GM21515 (cell line): ENCODE measurements around the gene GLDC.
"Not testable (repeated sequence)": the region's sequence is repeated elsewhere in the genome, so short reads cannot be mapped to it uniquely, and the experiment has no call there.

ENCODE experiments used
- ATAC-seq: cut with Tn5 transposase; IDR thresholded peaks from one replicate; pipeline ENCODE4 v1.9.1; 2021; ENCODE audit not compliant: unreplicated experiment

GLDC gene

GRCh38 chr9:6645355-6646292 lies at the start of gene GLDC:
Gene GLDC (minus strand): TSS chr9:6645729. CDS start chr9:6645499, 230 bp downstream.
- ATAC-seq: peak; percentile 91

- no peak for ATAC-seq
Observed at GRCh38 chr9:6692881-6693361, 47.4 kb upstream of the GLDC start.

- ATAC-seq: no peak
Observed at GRCh38 chr9:6692433-6692832, 46.9 kb upstream of the GLDC start.

- not testable (repeated sequence) for ATAC-seq
Observed at GRCh38 chr9:6690675-6691070, 45.1 kb upstream of the GLDC start.

DNA sequence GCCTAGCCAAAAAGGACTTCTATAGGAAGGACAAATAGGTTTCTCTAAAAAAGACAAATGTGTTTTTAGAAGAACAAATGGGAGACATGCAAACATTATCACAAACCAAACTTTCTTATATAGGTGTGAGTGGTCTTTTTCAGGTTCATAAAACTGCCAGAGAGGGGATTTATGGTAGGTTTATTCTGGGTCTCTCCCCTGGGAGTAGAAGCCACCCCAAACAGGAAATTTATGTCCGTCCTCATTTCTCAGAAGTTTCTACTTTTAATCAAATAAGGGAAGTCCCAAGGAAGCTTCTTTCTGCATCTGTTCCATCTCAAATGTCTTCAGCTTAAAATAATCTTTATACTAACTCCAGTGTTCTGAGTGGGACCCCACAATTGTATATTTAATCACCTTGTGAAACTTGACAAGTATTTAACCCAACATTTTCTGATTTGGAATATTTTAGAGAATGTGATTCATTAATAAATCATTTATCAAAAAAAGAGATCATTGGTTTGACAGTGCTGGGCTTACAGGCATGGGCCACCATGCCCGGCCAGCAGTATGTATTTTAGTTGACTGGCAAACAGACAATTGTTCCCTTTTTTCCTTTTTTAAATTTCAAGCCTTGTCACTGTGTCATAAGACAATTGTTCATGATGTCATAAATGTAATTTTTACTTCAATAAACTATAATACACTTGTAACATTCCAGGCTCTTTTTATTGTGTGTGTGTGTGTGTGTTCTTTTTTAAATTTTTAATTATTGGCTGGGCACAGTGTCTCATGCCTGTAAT lies 44.6 kb upstream of the GLDC start:
- no peak for ATAC-seq

- ATAC-seq: no peak
Observed at GRCh38 chr9:6687180-6687579, 41.7 kb upstream of the GLDC start.

DNA sequence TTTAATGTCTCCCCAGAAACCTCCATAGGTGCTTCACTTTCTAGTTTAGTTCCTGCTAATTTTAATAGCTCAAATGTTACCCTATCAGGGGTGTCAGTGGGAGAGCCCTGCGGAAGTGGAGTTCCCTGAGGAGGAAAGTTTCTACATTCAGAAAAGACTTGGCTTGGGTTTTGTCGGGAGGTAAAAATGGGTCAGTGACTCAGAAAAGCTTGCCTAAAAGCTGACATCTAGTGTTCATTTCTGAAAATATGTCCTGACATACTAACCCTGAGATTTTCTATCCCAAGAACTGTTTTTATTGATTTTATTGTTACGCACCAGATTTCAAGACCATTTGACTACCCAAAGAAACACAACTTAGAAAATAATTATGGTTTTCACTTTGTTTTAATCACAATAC lies 40.9 kb upstream of the GLDC start:
- no peak for ATAC-seq

- no peak for ATAC-seq
Observed at GRCh38 chr9:6681957-6682501, 36.5 kb upstream of the GLDC start.

DNA sequence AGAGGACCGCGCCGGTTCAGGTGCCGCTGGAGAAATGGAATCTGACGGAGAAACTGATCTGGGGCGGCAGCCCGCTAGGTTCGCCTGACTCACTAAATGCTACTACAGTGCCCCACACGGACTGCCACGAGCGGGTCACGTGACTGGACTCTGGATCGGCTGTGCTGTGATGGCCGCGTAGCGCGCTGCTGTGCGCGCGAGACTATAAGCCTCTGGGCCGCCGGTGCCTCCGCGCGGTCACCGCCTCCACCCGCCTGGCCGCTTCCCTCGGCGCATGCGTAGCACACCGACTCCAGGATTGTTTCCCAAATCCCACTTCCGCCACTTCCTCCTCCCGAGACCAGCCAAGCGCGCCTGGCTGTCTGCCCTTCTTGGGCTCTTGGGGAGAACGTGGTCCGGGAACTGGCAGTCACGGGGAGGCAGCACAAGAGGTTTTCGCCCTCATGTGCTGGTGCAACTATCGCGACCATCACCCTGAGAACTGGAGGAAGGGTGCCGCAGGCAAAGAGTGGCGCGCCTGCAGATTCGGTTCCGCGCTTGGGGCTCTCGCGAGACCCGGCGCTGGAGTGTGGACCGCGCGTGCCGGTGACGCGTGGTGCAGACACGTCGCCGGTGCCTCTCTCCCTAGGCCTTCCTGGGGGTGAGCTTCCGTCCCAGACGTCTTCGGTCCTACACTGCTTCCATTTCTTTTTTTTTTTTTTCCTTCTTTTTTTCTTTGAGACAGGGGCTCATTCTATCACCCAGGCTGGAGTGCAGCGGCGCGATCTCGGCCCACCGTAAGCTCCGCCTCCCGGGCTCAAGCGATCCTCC lies 35.8 kb upstream of the GLDC start:
- ATAC-seq: peak; percentile 71

GRCh38 chr9:6680797-6681146 lies 35.2 kb upstream of the GLDC start:
- ATAC-seq: peak; percentile 29

- ATAC-seq: no peak
Observed at GRCh38 chr9:6677803-6678202, 32.3 kb upstream of the GLDC start.

DNA sequence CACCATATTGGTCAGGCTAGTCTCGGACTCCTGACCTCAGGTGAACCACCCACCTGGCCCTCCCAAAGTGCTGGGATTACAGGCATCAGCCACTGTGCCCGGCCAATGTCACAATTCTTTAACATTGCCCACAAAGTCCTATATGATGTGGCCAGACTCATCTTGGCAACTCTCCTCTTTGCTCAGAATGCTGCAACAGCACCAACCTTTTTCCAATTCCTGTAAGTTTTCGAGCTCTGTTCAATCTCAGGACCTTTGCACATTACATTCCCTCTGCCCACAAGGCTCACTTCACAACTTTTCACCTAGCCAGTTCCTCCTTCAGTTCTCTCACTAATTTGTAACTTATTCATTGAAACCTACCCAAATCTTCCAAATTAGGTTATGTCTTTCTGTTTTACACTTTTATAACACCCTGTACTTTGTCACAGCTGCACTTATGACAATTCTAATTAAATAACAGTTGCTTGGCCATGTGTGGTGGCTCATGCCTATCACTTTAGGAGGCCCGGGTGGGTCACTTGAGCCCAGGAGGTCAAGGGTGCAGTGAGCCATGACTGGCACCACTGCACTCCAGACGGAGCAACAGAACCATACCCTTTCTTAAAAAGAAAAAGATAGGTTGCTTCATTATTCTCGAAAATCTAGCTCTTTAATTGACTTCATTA lies 30.9 kb upstream of the GLDC start:
- ATAC-seq: no peak

GRCh38 chr9:6675268-6675667 lies 29.7 kb upstream of the GLDC start:
- ATAC-seq: no peak

GRCh38 chr9:6673326-6674025 lies 27.9 kb upstream of the GLDC start:
- ATAC-seq: no peak

GRCh38 chr9:6672118-6672517 lies 26.6 kb upstream of the GLDC start:
- ATAC-seq: no peak

- no peak for ATAC-seq
Observed at GRCh38 chr9:6671416-6671815, 25.9 kb upstream of the GLDC start.

- no peak for ATAC-seq
Observed at GRCh38 chr9:6669881-6670280, 24.4 kb upstream of the GLDC start.

- ATAC-seq: no peak
Observed at GRCh38 chr9:6667633-6668280, 22.2 kb upstream of the GLDC start.

DNA sequence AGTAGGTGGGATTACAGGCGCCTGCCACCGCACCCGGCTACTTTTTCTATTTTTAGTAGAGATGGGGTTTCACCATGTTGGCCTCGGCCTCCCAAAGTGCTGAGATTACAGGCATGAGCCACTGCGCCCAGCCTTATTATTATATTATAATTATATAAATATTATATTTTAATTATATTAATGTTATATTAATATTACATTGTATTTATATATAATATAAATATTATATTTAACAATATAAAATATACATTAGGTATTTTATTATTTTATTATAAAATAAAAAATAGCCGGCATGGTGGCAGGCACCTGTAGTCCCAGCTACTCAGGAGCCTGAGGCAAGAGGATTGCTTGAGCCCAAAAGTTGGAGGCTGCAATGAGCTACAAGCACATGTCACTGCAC lies 21.6 kb upstream of the GLDC start:
- no peak for ATAC-seq
